GM12801 (cell line): ENCODE measurements around the gene TMEM42.

Experiments
- CTCF ChIP-seq: IDR thresholded peaks from one replicate; pipeline ENCODE4 v1.5.1; 2011; ENCODE audit warnings: control low read depth; ENCODE audit not compliant: insufficient read length; ENCODE audit errors: extremely low read depth

The TMEM42 gene

GRCh38 chr3:44833394-44833793, 28.3 kb upstream of the TMEM42 start:
- TF ChIP-seq CTCF: no peak

- TF ChIP-seq CTCF: no peak
These were observed 26.0 kb upstream of the TMEM42 start for GRCh38 chr3:44835684-44836083.

GRCh38 chr3:44842376-44842775, 19.3 kb upstream of the TMEM42 start:
- TF ChIP-seq CTCF: no peak

- no peak for TF ChIP-seq CTCF
These were observed 15.9 kb upstream of the TMEM42 start for GRCh38 chr3:44845528-44846520.

GRCh38 chr3:44848634-44849033, 13.1 kb upstream of the TMEM42 start:
- TF ChIP-seq CTCF: no peak

GRCh38 chr3:44860117-44860516, 1.6 kb upstream of the TMEM42 start:
- TF ChIP-seq CTCF: no peak

- TF ChIP-seq CTCF: no peak
These were observed 520 bp downstream of the TMEM42 start for GRCh38 chr3:44862226-44862637.
